HepG2 (cell line): ENCODE results near the gene TSPAN13. TPM values are rescaled to one million over a fixed set of nuclear protein-coding genes. Genes with fewer than 3 reads are reported as not detected.

Experiments used
- ATAC-seq: fragments of 200-7000 bp; cut with Tn5 transposase; 3 replicates; pipeline ENCODE4 v1.9.1; 2020; ENCODE audit warnings: mild to moderate bottlenecking, moderate library complexity
- BruUV-seq: library from RNA; stranded (reverse); fragments of 400-500 nt; replicated peaks from 2 replicates; lab custom pipeline; 2021; lab: Mats Ljungman, UMichigan
- CTCF ChIA-PET: fragments of 300-600 bp; formaldehyde crosslinking; extraction: SDS; loops from one replicate; lab custom pipeline; 2021; ENCODE audit warnings: low total read pairs, inconsistent platforms, low intra/inter-chr PET ratio; lab: Yijun Ruan, JAX
- POLR2A ChIA-PET: fragments of 350-600 bp; sonication (Branson Sonifier 250); formaldehyde crosslinking; loops from one replicate; lab custom pipeline; 2020; ENCODE audit warnings: antibody characterized with exemption, inconsistent platforms; lab: Yijun Ruan, JAX
- DNase-seq: peaks from one replicate; pipeline ENCODE4 v3.0.0-alpha.2; 2015; ENCODE audit warnings: low spot score
- FAIRE-seq: peaks from 3 replicates; lab custom pipeline; 2011; peaks lifted over from hg19 to GRCh38; lab: Jason Lieb, UNC
- H2AFZ ChIP-seq: one replicate; pipeline ENCODE4 v1.6.1; 2011; ENCODE audit warnings: low read length, inconsistent platforms
- H3K27ac ChIP-seq: fragments of 300-600 bp; 3 replicates; pipeline ENCODE4 v1.8.0; 2011; ENCODE audit warnings: mixed run types, mild to moderate bottlenecking, mixed read lengths, low read length, inconsistent platforms; ENCODE audit not compliant: insufficient read depth; ENCODE audit errors: extremely low read length
- H3K27me3 ChIP-seq, 2 experiments: fragments of 200-600 bp in 1 of 2; 2 replicates in 1 of 2; 3 replicates in 1 of 2; pipeline versions ENCODE4 v1.6.0 to v1.8.0; 2011; ENCODE audit warnings: low read length in 2 of 2, mild to moderate bottlenecking in 2 of 2, moderate library complexity in 2 of 2, inconsistent platforms in 1 of 2; ENCODE audit not compliant: insufficient read depth in 2 of 2, control insufficient read depth in 1 of 2
- H3K36me3 ChIP-seq, 2 experiments: fragments of 200-600 bp in 1 of 2; replicated peaks in 1 of 2; 2 replicates in 1 of 2; 3 replicates in 1 of 2; pipeline versions ENCODE4 v1.5.1 to v1.8.0; 2011; ENCODE audit warnings: low read length in 2 of 2, inconsistent platforms in 1 of 2; ENCODE audit not compliant: insufficient read depth in 2 of 2, control insufficient read depth in 1 of 2
- H3K4me1 ChIP-seq: 2 replicates; pipeline ENCODE4 v1.5.1; 2012; ENCODE audit warnings: low read length, inconsistent platforms; ENCODE audit not compliant: insufficient read depth
- H3K4me2 ChIP-seq: 2 replicates; pipeline ENCODE4 v1.6.0; 2011; ENCODE audit warnings: low read depth, low read length, inconsistent platforms
- H3K4me3 ChIP-seq, 3 experiments: fragments of 200-600 bp in 1 of 3; sonication (generic), shearing (Covaris generic) in 1 of 3; replicated peaks in 1 of 3; 2 replicates each; pipeline ENCODE4 v1.5.1; 2011 to 2016; ENCODE audit warnings: low read length in 3 of 3, inconsistent platforms in 2 of 3, low read depth in 2 of 3, mild to moderate bottlenecking in 2 of 3, control low read depth in 1 of 3, mixed read lengths in 1 of 3; ENCODE audit not compliant: insufficient read depth in 1 of 3
- H3K79me2 ChIP-seq: one replicate; pipeline ENCODE4 v1.6.1; 2011; ENCODE audit warnings: low read length, inconsistent platforms; ENCODE audit not compliant: insufficient read depth
- H3K9ac ChIP-seq: 2 replicates; pipeline ENCODE4 v1.6.0; 2011; ENCODE audit warnings: mild to moderate bottlenecking, low read depth, low read length, inconsistent platforms; ENCODE audit not compliant: insufficient read depth
- H3K9me3 ChIP-seq: 2 replicates; pipeline ENCODE4 v1.5.1; 2012; ENCODE audit warnings: mild to moderate bottlenecking, low read length
- H4K20me1 ChIP-seq: 2 replicates; pipeline ENCODE4 v1.6.0; 2011; ENCODE audit warnings: inconsistent platforms, mild to moderate bottlenecking, low read length, moderate library complexity; ENCODE audit not compliant: insufficient read depth
- CENPX ChIP-seq: sonication (generic); formaldehyde crosslinking; IDR thresholded peaks from 2 replicates; pipeline ENCODE4 v1.9.0; 2021; ENCODE audit warnings: mild to moderate bottlenecking, missing genetic modification reagents, moderate library complexity
- CREB1 ChIP-seq, 2 experiments: fragments of 450-650 bp in 1 of 2; IDR thresholded peaks; 2 replicates each; pipeline ENCODE4 v1.6.1; 2016 to 2017; ENCODE audit warnings: control low read depth in 1 of 2, mild to moderate bottlenecking in 1 of 2, missing compliant biosample characterization in 1 of 2, missing genetic modification characterization in 1 of 2
- GPN1 ChIP-seq: sonication (generic); formaldehyde crosslinking; IDR thresholded peaks from 2 replicates; pipeline ENCODE4 v1.5.1; 2020; ENCODE audit warnings: missing genetic modification reagents, borderline replicate concordance
- NAIF1 ChIP-seq: sonication (generic); formaldehyde crosslinking; IDR thresholded peaks from 2 replicates; pipeline ENCODE4 v1.5.0; 2020; ENCODE audit warnings: mild to moderate bottlenecking, missing genetic modification reagents, borderline replicate concordance
- PAF1 ChIP-seq: IDR thresholded peaks from 2 replicates; pipeline ENCODE4 v1.6.1; 2016; ENCODE audit warnings: missing genetic modification reagents, missing compliant biosample characterization
- SMAD1 ChIP-seq: sonication (generic); formaldehyde crosslinking; IDR thresholded peaks from 2 replicates; pipeline ENCODE4 v1.4.0; 2020; ENCODE audit warnings: missing genetic modification reagents, low read depth, mild to moderate bottlenecking, borderline replicate concordance
- TOPORS ChIP-seq: sonication (generic); formaldehyde crosslinking; IDR thresholded peaks from 2 replicates; pipeline ENCODE4 v1.8.0; 2023; ENCODE audit warnings: mild to moderate bottlenecking, missing genetic modification reagents
- XRCC5 ChIP-seq: fragments of 200-400 bp; formaldehyde crosslinking; optimal IDR thresholded peaks from 2 replicates; pipeline ENCODE3; 2017; ENCODE audit warnings: mild to moderate bottlenecking, low read length
- ZNF33B ChIP-seq: sonication (generic); formaldehyde crosslinking; IDR thresholded peaks from 2 replicates; pipeline ENCODE4 v1.5.1; 2020; ENCODE audit warnings: mild to moderate bottlenecking, missing genetic modification reagents
- ZNF7 ChIP-seq: IDR thresholded peaks from 2 replicates; pipeline ENCODE4 v1.6.1; 2016; ENCODE audit warnings: missing biosample characterization, missing genetic modification reagents
- WGBS: methylation state at CpG from one replicate; pipeline ENCODE4 v1.1.6; 2017; ENCODE audit warnings: low lambda C conversion rate; 5-methylcytosine and 5-hydroxymethylcytosine counted together
- in situ Hi-C: cut with HindIII; loops from 2 replicates; pipeline ENCODE4 v1.10.0; 2017; ENCODE audit warnings: low pct_unique_long_range_greater_than_20kb; ENCODE audit not compliant: extremely low pct_ligation_motif_present
- intact Hi-C: fragments of 100-400 bp; cut with micrococcal nuclease; formaldehyde crosslinking; loops from one replicate; pipeline ENCODE4 v1.10.0; 2022; ENCODE audit not compliant: unreplicated experiment
- polyA plus RNA-seq, 8 experiments: library from polyadenylated mRNA; depleted of rRNA in 3 of 8; stranded (reverse) in 7 of 8; unstranded in 1 of 8; fragments of >200 nt; fragmentation: Illumina TruSeq in 4 of 8; extraction: Trizol in 4 of 8; gene quantifications; 2 replicates each; pipeline versions ENCODE4 v1.2.1 to v1.2.3, GENCODE V29; 2011 to 2016; ENCODE audit warnings: low read depth in 4 of 8, missing spikeins in 1 of 8, mixed read lengths in 1 of 8; ENCODE audit not compliant: insufficient read depth in 1 of 8
- total RNA-seq, 5 experiments: library from RNA; depleted of rRNA; stranded (reverse); fragments of >200 nt; fragmentation: Illumina TruSeq; extraction: Trizol; gene quantifications; 2 replicates each; pipeline ENCODE4 v1.2.3, GENCODE V29; 2016; ENCODE audit warnings: low read depth in 1 of 5
- TF ChIP-seq, protein P1 (sequence below): sonication (generic); formaldehyde crosslinking; IDR thresholded peaks from 2 replicates; pipeline ENCODE4 v1.5.1; 2020; ENCODE audit warnings: missing genetic modification reagents, mild to moderate bottlenecking, borderline replicate concordance
- TF ChIP-seq, protein P2 (sequence below): sonication (generic); formaldehyde crosslinking; IDR thresholded peaks from 2 replicates; pipeline ENCODE4 v1.4.0; 2020; ENCODE audit warnings: mild to moderate bottlenecking, missing genetic modification reagents
- TF ChIP-seq, protein P3 (sequence below): sonication (generic); formaldehyde crosslinking; IDR thresholded peaks from 2 replicates; pipeline ENCODE4 v1.8.1; 2022; ENCODE audit warnings: low read depth, mild to moderate bottlenecking, missing genetic modification reagents
- TF ChIP-seq, protein P4 (sequence below): sonication (generic); formaldehyde crosslinking; IDR thresholded peaks from 2 replicates; pipeline ENCODE4 v1.5.1; 2020; ENCODE audit warnings: missing genetic modification reagents, mild to moderate bottlenecking, borderline replicate concordance

The TSPAN13 gene
- total and polyA plus RNA-seq, 2 of the 13 experiments (the other 11 are each of a cell fraction or from before 2014, with no cell fraction given) = 5.8 to 6.2 TPM

DNA sequence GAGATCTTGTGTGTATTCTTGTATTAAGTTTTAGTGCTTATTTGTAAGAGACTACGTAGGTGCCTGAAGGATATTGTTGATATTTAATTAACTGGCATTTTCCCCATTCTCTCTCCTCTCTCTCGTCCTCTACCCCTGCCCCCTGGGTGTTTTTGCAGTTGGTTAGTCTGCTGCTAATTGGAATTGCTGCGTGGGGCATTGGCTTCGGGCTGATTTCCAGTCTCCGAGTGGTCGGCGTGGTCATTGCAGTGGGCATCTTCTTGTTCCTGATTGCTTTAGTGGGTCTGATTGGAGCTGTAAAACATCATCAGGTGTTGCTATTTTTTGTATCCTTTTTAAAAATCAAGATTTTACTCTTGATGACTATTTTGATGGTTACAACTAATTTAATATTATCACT lies 22.5 kb downstream of the TSPAN13 start:
- WGBS = 59% methylated on average over 7 of the region's 7 CpGs
- Histone ChIP-seq H3K4me1 (no peaks in the 10 kb centered on the region), H3K79me2 (no peaks in the 10 kb centered on the region), H4K20me1 (no peaks in the 10 kb centered on the region), H3K9me3 (no peaks in the 10 kb centered on the region), H3K36me3 (no peaks in the 10 kb centered on the region), H3K27me3 (no peaks in the 10 kb centered on the region), H3K9ac (no peak overlapping the region), H3K27ac (no peak overlapping the region), H2AFZ (no peak overlapping the region), H3K4me3 (no peak overlapping the region), H3K4me2 (no peak overlapping the region)
- no peak for ATAC-seq
- intact Hi-C loops = no loop called here
- no peak for FAIRE-seq
- no TSS peak for BruUV-seq
- in situ Hi-C loops = no loop called here
- ChIA-PET POLR2A (no interaction called here), CTCF (no interaction called here)
- DNase-seq = no peak
- TF ChIP-seq SMAD1 (CRISPR knock-in tag) (no peak), GPN1 (CRISPR knock-in tag) (no peak), ZNF33B (CRISPR knock-in tag) (no peak), NAIF1 (CRISPR knock-in tag) (no peak), XRCC5 (no peak), CREB1 (IDR thresholded peaks at IDR 0.05) (no peak), CREB1 (CRISPR knock-in tag; IDR thresholded peaks at IDR 0.05) (no peak), TOPORS (no peak), PAF1 (CRISPR knock-in tag) (no peak), ZNF7 (CRISPR knock-in tag) (no peak), CENPX (CRISPR knock-in tag) (no peak)
- TF ChIP-seq, protein P1, sequence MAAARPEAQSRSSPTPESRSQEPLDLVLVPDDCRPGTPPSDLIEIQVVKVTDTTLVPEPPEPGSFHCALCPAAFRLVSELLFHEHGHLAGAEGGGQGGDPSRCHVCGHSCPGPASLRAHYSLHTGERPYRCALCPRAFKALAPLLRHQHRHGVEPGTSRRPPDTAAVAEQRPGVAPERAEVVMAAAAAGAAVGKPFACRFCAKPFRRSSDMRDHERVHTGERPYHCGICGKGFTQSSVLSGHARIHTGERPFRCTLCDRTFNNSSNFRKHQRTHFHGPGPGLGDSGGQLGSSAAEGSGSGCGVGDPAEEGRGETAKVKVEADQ (CRISPR knock-in tag) = no peak
- TF ChIP-seq, protein P2, sequence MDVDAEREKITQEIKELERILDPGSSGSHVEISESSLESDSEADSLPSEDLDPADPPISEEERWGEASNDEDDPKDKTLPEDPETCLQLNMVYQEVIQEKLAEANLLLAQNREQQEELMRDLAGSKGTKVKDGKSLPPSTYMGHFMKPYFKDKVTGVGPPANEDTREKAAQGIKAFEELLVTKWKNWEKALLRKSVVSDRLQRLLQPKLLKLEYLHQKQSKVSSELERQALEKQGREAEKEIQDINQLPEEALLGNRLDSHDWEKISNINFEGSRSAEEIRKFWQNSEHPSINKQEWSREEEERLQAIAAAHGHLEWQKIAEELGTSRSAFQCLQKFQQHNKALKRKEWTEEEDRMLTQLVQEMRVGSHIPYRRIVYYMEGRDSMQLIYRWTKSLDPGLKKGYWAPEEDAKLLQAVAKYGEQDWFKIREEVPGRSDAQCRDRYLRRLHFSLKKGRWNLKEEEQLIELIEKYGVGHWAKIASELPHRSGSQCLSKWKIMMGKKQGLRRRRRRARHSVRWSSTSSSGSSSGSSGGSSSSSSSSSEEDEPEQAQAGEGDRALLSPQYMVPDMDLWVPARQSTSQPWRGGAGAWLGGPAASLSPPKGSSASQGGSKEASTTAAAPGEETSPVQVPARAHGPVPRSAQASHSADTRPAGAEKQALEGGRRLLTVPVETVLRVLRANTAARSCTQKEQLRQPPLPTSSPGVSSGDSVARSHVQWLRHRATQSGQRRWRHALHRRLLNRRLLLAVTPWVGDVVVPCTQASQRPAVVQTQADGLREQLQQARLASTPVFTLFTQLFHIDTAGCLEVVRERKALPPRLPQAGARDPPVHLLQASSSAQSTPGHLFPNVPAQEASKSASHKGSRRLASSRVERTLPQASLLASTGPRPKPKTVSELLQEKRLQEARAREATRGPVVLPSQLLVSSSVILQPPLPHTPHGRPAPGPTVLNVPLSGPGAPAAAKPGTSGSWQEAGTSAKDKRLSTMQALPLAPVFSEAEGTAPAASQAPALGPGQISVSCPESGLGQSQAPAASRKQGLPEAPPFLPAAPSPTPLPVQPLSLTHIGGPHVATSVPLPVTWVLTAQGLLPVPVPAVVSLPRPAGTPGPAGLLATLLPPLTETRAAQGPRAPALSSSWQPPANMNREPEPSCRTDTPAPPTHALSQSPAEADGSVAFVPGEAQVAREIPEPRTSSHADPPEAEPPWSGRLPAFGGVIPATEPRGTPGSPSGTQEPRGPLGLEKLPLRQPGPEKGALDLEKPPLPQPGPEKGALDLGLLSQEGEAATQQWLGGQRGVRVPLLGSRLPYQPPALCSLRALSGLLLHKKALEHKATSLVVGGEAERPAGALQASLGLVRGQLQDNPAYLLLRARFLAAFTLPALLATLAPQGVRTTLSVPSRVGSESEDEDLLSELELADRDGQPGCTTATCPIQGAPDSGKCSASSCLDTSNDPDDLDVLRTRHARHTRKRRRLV (CRISPR knock-in tag) = no peak
- TF ChIP-seq, protein P3, sequence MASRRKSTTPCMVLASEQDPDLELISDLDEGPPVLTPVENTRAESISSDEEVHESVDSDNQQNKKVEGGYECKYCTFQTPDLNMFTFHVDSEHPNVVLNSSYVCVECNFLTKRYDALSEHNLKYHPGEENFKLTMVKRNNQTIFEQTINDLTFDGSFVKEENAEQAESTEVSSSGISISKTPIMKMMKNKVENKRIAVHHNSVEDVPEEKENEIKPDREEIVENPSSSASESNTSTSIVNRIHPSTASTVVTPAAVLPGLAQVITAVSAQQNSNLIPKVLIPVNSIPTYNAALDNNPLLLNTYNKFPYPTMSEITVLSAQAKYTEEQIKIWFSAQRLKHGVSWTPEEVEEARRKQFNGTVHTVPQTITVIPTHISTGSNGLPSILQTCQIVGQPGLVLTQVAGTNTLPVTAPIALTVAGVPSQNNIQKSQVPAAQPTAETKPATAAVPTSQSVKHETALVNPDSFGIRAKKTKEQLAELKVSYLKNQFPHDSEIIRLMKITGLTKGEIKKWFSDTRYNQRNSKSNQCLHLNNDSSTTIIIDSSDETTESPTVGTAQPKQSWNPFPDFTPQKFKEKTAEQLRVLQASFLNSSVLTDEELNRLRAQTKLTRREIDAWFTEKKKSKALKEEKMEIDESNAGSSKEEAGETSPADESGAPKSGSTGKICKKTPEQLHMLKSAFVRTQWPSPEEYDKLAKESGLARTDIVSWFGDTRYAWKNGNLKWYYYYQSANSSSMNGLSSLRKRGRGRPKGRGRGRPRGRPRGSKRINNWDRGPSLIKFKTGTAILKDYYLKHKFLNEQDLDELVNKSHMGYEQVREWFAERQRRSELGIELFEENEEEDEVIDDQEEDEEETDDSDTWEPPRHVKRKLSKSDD (CRISPR knock-in tag) = no peak
- TF ChIP-seq, protein P4, sequence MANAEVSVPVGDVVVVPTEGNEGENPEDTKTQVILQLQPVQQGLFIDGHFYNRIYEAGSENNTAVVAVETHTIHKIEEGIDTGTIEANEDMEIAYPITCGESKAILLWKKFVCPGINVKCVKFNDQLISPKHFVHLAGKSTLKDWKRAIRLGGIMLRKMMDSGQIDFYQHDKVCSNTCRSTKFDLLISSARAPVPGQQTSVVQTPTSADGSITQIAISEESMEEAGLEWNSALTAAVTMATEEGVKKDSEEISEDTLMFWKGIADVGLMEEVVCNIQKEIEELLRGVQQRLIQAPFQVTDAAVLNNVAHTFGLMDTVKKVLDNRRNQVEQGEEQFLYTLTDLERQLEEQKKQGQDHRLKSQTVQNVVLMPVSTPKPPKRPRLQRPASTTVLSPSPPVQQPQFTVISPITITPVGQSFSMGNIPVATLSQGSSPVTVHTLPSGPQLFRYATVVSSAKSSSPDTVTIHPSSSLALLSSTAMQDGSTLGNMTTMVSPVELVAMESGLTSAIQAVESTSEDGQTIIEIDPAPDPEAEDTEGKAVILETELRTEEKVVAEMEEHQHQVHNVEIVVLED (CRISPR knock-in tag) = no peak
